Kidney (tissue), 11 donors: ENCODE data around the gene NCOA4. TPM values are rescaled to one million over a fixed set of nuclear protein-coding genes. Genes with fewer than 3 reads are reported as not detected.
"Not testable (repeated sequence)": the region's sequence is repeated elsewhere in the genome, so short reads cannot be mapped to it uniquely, and the experiment has no call there.

Experiments
- DNase-seq, 5 donors: peaks; one replicate each; pipeline ENCODE4 v3.0.0-alpha.2; 2013 to 2020
- FAIRE-seq: peaks from 2 replicates; lab custom pipeline; 2012; peaks lifted over from hg19 to GRCh38; lab: Jason Lieb, UNC
- H3K27ac ChIP-seq, 2 donors: one replicate each; pipeline ENCODE4 v1.7.0; 2013; ENCODE audit warnings: low read depth in 2 of 2, low read length in 2 of 2, inconsistent platforms in 1 of 2
- H3K27me3 ChIP-seq: one replicate; pipeline ENCODE4 v1.7.1; 2013; ENCODE audit warnings: low read length, inconsistent platforms; ENCODE audit not compliant: control insufficient read depth, insufficient read depth
- H3K36me3 ChIP-seq, 3 donors: one replicate each; pipeline versions ENCODE4 v1.7.0 to v1.7.1; 2013; ENCODE audit warnings: low read length in 3 of 3, control low read depth in 1 of 3, inconsistent platforms in 1 of 3; ENCODE audit not compliant: insufficient read depth in 3 of 3, control insufficient read depth in 2 of 3
- H3K4me1 ChIP-seq, 3 donors: one replicate each; pipeline versions ENCODE4 v1.7.0 to v1.7.1; 2013; ENCODE audit warnings: low read length in 3 of 3, inconsistent platforms in 1 of 3, low read depth in 1 of 3; ENCODE audit not compliant: control insufficient read depth in 2 of 3, insufficient read depth in 2 of 3
- H3K4me3 ChIP-seq, 3 donors: one replicate each; pipeline versions ENCODE4 v1.7.0 to v1.8.1; 2013; ENCODE audit warnings: low read length in 3 of 3, control low read depth in 1 of 3, inconsistent platforms in 1 of 3
- H3K9ac ChIP-seq, 3 donors: one replicate each; pipeline versions ENCODE4 v1.7.0 to v1.7.1; 2013; ENCODE audit warnings: low read length in 3 of 3, control low read depth in 1 of 3, inconsistent platforms in 1 of 3
- H3K9me3 ChIP-seq, 3 donors: one replicate each; pipeline versions ENCODE4 v1.7.0 to v1.7.1; 2013; ENCODE audit warnings: low read length in 3 of 3, control low read depth in 1 of 3, inconsistent platforms in 1 of 3; ENCODE audit not compliant: control insufficient read depth in 2 of 3, insufficient read depth in 1 of 3
- intact Hi-C: fragments of 100-400 bp; cut with DNase I; formaldehyde crosslinking; loops from one replicate; pipeline ENCODE4 v1.11.1; 2022
- polyA plus RNA-seq: library from polyadenylated mRNA; stranded (reverse); fragments of 350-450 nt; fragmentation: Illumina TruSeq; extraction: RNeasy Lipid Tissue Mini Kit (QIAGEN cat#74804); gene quantifications from one replicate; pipeline ENCODE4 v1.2.3, GENCODE V29; 2014; ENCODE audit warnings: low read depth, low replicate concordance; ENCODE audit not compliant: insufficient read depth
- total RNA-seq: library from RNA; stranded (reverse); fragmentation: NEBNext Ultra II Directional; extraction: Animal tissue kit (Norgen Biotek cat#: 25700); gene quantifications from one replicate; pipeline ENCODE4 v1.2.1, GENCODE V29; 2021
- donor health status: control.
- donor health status: control.
- donor health status: DM: yes; HTN: yes; CAD: no.
- donor health status: Normal renal cell carcinoma (clear cell type).

NCOA4 gene
- total and polyA plus RNA-seq, 2 donors from 2014 or later = 83.7 to 133 TPM

DNA sequence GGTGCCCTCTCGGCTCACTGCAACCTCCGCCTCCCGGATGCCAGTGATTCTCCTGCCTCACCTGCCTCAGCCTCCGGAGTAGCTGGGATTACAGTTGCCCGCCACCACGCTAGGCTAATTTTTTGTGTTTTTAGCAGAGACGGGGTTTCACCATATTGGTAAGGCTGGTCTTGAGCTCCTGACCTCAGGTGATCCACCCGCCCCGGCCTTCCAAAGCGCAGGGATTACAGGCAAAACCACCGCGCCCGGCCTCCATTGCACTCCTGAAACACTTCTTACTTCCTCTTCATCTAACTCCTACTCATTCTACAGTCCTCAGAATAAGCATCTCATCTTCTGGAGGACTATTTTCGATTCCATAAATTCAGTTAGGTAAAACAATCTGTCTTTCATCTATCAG, 59.4 kb downstream of the NCOA4 start:
- H3K27me3 ChIP-seq, H3K27ac ChIP-seq, H3K4me1 ChIP-seq, H3K36me3 ChIP-seq, intact Hi-C loops, FAIRE-seq, DNase-seq, H3K9me3 ChIP-seq: not testable (repeated sequence)
- peak overlapping the region in 2 of 3 donors; percentile 7 to 42 for H3K9ac ChIP-seq
- H3K4me3 ChIP-seq = peak overlapping the region in 2 of 3 donors; percentile 89 to 90

DNA sequence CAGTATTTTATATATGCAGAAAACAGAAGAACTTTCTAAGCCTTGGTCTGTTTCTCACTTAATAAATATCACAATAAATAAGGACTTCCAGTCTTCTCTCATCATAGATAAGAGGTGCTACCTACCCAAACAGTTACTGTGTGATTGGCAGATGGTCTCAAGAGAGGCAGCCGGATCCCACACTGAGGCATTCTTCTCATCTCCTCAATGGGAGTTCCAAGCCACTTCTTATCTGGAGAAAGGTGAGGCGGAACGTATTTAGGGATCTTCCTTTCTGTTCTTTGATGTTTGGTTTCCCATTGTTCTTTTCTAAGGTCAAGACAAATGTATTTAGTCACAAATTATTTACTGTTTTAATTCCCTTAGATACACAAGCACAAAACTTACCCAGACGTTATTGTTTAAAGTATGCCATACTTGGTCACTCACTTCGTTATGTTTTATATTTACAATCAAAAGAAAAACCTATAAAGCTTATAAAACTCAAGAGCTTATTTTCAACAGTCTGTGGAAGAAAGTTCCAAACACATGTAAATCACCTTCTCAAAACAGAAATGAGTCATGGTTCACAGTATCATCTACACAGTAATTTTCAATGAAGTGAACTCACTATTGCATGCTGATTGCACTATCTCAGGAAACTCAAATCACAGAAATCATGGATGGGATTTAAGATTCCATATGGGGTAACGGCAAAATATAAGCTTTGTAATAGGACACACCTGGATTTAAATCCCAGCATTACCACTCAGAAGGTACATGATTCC, 67.6 kb downstream of the NCOA4 start:
- H3K4me1 ChIP-seq, FAIRE-seq: not testable (repeated sequence)

DNA sequence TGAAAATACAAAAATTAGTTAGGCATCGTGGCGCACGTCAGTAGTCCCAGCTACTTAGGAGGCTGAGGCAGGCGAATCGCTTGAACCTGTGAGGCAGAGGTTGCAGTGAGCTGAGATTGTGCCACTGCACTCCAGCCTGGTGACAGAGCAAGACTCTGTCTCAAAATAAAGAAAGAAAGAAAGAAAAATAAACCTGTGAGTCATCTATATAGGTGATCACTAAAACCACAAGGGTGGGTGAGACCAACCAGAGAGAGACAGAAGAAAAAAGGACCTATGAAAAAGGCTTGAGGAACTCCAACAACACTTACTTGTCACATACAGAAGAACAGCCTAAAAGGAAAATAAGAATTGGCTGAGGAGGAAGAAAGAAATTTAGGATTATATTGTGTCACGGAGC, 72.5 kb downstream of the NCOA4 start:
- H3K27ac ChIP-seq, FAIRE-seq, H3K9ac ChIP-seq, H3K4me1 ChIP-seq, H3K36me3 ChIP-seq, H3K27me3 ChIP-seq, intact Hi-C loops, DNase-seq, H3K4me3 ChIP-seq, H3K9me3 ChIP-seq: not testable (repeated sequence)

More for the DNA sequence above, 67.6 kb downstream of the NCOA4 start:
- H3K27me3 ChIP-seq, H3K27ac ChIP-seq, H3K4me3 ChIP-seq, H3K36me3 ChIP-seq, DNase-seq, intact Hi-C loops, H3K9ac ChIP-seq, H3K9me3 ChIP-seq: not testable (repeated sequence)

DNA sequence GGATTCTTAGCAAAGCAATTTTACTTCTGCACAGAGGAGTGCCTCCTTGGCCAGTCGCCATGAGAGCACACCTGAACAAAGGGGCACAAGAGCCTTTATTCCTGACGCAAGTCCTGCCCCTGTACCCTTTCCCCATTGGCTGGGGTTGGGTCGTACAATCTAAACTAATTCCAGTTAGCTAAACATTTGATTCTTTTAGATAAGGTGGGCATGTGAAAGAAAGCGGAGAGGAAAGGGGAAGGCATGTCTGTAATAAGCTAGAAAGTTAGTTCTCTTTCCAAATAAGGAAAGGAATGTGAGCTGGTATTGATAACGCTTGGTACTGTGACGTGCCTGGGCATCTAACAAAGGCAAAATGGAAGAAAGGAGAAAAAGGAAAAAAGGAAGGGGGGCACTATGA, 73.8 kb downstream of the NCOA4 start:
- DNase-seq, intact Hi-C loops, H3K4me3 ChIP-seq, H3K36me3 ChIP-seq, FAIRE-seq, H3K9me3 ChIP-seq, H3K9ac ChIP-seq, H3K27me3 ChIP-seq, H3K4me1 ChIP-seq, H3K27ac ChIP-seq: not testable (repeated sequence)

Other genes with a start within 250 kb of the NCOA4 start
- 17.5 TPM for gene AGAP4, start 183.1 kb downstream of the NCOA4 start, total RNA-seq
- gene AGAP4, start 183.1 kb downstream of the NCOA4 start, polyA plus RNA-seq = 9.6 TPM
- gene TIMM23, start 58.1 kb downstream of the NCOA4 start, total RNA-seq = 52.0 TPM
- gene TIMM23, start 58.1 kb downstream of the NCOA4 start, polyA plus RNA-seq = 107 TPM
- not detected for gene MSMB, start 15.6 kb upstream of the NCOA4 start, total RNA-seq
- gene MSMB, start 15.6 kb upstream of the NCOA4 start, polyA plus RNA-seq = not detected